Germinal center (tissue), 1 donor: Measurements from ENCODE around the gene FRMD6.

Experiments
- DNase-seq: peaks from one replicate; pipeline ENCODE4 v3.0.0; 2012; ENCODE audit warnings: mixed read lengths, low spot score

Gene FRMD6

GRCh38 chr14:51780006-51780692, 128.4 kb downstream of the FRMD6 start:
- DNase-seq: peak; percentile 71
